Measurements from ENCODE around the gene TRIM42.

Gene TRIM42

DNA sequence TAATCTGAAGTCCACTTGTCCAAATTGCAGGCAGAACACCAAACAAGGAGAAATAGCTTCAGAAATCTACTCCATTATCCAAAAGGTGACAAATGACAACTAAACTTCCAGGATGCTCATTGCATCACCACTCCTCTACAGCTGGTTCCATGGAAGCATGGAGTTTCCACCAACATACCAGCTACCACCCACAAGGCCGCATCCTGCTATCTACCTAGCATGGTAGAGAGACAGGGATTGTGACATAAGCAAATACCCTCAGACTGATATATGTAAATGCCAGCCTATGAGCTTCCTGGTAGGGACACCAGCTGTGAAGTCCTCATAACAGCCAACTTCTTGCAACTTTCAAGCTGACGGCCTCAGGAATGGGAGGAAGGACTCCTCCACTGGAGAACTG lies at the start of gene TRIM42:
TRIM42 (plus strand) TSS at position 301 of the 400 bp plus-strand sequence. CDS start 166 bp downstream, outside the sequence.
- no peak for DNase-seq

- DNase-seq: no peak
These were observed 49.3 kb upstream of the TRIM42 start for GRCh38 chr3:140628606-140629005.

DNA sequence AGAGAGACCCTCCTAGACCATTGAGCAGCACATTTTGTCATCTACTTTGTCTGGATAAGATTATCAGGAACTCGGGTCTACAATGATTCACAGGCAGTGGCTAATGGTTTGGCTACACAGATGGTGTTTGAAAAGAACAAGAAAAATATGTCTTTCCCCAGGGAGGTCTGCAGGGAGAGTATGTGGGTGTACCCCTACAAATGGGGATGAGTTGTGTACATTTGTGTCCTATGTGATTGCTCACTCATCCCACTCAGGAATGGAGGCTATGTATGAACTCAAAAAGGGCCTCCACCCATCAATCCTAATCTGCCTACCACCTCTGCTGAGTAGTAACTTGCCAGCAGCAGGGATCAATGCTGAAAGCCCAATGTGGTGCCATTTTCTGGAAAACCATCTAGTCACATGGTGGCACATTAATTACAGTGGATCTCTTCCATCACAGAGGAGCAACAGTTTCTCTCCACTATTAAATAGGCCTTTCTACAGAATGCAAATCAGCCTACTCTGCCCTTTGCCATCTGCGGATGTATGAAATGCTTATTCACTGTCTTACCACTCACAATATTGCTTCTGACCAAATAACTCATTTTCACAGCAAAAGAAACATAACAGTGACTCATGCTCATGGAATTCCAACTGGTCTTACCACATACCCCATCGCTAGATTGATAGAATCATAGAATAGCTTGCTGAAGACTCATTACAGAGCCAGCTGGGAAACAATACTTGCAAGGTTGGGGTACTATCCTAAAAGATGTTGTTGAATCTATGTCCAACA lies 48.3 kb upstream of the TRIM42 start:
- DNase-seq: no peak

DNA sequence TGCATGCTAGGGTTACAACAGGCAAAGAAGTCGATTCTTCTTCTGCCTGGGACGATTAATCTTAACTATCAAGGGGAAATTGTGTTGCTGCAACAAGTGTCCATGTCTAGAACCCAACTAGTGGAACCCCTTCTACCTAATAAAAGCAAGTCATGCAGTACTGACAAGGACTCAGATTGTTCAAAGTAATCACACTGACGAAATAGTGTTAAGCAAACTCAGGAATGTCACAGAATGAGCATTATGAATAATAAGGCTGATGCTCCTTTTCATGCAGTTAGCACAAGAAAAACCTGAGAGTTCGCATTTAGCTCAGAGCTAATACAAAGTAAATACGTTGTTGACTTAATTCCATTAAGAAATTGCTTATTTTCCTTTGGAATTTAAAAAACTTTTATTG lies 47.5 kb upstream of the TRIM42 start:
- no peak for DNase-seq

GRCh38 chr3:140630866-140631265 lies 47.0 kb upstream of the TRIM42 start:
- DNase-seq: no peak

GRCh38 chr3:140635276-140635675 lies 42.6 kb upstream of the TRIM42 start:
- no peak for DNase-seq

DNA sequence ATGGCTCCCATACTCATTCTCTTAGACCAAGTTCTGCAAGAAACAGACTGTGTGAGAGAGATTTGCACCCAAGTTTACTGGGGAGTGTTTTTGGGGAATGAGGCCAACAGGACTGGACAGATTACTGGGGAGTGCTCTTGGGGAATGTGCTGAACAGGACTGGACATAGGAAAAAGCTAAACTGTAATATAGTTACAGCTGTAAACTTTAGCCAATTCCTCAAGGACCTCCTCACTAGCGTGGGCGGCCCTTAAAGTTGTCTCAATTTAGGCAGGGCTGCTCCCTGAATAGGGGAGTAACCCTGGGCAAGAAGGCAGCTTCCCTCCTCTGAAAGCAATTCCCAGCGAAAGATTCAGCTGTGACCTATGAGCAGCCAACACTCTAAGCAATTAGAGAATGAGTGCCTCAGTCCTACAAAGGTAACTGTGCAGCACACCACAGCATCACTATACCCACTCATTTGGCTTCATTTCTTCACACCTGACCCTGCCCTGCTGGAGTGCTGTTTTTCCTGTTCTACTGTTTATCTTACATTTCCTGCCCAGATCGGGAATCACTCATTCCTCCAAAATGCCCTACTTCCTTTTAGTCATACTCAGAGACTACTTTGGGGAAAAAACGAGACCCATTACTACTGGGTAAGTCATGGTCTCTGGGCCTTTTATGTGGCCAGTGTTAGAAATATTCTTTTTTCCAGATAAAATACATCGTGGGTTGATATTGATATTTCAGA lies 41.3 kb upstream of the TRIM42 start:
- no peak for DNase-seq

DNA sequence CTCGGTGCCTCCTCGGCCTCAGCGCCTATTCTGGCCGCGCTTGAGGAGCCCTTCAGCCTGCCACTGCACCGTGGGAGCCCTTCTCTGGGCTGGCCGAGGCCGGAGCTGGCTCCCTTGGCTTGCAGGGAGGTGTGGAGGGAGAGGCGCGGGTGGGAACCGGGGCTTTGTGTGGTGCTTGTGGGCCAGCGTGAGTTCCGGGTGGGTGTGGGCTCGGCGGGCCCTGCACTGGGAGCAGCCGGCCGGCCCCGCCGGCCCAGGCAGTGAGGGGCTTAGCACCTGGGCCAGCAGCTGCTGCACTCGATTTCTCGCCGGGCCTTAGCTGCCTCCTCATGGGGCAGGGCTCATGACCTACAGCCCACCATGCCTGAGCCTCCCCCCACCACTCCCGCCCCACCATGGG lies 26.6 kb upstream of the TRIM42 start:
- no peak for DNase-seq

GRCh38 chr3:140655678-140656077 lies 22.2 kb upstream of the TRIM42 start:
- DNase-seq: no peak

DNA sequence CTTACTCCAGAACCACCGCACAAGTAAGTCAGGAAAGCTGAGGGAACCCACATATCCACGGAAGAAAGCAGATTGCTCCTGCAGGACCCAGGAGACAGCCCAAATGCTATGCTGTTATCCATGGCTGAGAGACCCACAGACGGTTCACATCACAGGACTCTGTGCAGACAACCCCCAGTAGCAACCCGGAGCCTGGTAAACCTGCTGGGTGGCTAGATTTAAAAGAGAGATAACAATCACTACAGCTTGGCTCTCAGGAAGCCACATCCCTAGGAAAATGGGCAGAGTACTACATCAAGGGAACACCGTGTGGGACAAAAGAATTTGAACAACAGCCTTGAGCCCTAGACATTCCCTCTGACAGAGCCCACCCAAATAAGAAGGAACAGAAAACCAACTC lies 13.8 kb upstream of the TRIM42 start:
- no peak for DNase-seq

GRCh38 chr3:140682586-140682985 lies 4.7 kb downstream of the TRIM42 start:
- DNase-seq: no peak

DNA sequence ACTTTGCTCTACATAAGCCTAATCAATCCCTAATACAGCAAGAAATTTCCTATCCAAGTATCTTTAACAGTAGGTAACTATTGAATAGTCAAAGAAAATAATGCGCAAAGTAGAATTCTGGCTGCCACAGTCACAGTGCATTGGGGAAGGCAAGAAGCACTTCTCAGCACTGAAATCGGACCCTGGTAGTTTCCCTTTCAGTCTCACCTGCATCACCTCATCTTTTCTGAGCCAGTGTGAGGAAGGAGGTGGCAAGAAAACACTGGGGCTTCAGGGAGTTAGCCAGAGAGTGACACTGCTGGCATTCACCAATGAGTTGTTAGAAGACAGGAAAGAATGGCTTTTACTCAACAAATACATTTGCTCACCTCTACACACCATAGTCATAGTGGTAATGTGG lies 8.3 kb downstream of the TRIM42 start:
- DNase-seq: no peak

GRCh38 chr3:140686948-140687347 lies 9.1 kb downstream of the TRIM42 start:
- DNase-seq: no peak

DNA sequence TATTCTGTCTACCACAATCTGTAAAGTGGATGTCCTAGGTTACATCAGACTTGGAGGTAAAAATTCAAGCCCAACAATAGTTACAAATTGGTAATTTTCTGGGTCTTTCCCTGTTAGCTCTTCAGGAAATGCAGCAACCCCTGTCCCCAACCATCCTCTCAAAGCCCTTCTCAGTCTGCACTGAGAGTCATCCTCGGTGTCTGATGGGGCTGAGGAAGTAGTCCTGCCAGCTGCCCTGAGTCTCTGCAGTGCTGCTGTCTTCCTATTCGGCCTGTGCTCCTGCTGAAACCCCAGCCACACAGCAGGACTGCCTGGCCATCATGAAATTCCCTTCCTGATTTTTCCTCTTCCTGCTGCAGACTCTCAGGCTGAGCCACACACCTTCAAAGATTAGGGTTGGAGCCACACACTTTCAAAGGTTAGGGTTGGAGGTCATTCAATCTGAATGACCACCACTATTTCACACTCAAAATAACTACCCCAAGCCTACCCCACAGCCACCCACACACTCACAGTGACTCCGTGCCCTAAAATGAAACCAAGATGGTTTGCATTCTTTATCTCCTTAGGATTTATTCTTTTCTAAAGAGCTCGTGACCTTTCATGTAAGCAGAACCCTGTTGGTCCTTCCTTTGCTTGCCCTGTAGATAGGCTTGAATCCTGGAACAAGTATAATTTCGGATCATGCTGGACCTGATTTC lies 17.6 kb downstream of the TRIM42 start:
- DNase-seq: no peak

GRCh38 chr3:140699516-140700231 lies 21.8 kb downstream of the TRIM42 start:
- no peak for DNase-seq

- DNase-seq: no peak
These were observed 24.4 kb downstream of the TRIM42 start for GRCh38 chr3:140702281-140702680.

DNA sequence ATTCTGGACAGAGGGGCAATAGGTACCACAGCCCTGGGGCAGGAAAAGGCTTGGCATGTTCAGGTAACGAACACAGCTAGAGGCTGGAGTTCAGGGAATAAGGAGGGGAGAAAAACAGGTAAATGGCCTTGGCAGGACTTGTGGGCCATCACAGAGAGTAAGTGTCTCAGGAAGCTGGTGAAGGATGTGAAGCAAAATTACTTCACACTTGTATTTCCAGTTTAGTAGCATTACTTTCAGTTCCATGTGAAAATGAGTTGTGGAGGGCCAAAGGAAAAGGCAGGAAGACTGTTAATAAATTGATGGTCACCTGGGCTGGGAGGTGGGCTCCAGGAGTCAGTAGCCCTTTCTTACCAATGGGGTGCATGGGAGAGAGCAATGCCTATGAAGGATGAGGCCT lies 25.6 kb downstream of the TRIM42 start:
- DNase-seq: no peak

GRCh38 chr3:140704733-140705132 lies 26.9 kb downstream of the TRIM42 start:
- no peak for DNase-seq

GRCh38 chr3:140705954-140706353 lies 28.1 kb downstream of the TRIM42 start:
- DNase-seq: no peak

GRCh38 chr3:140706360-140706759 lies 28.5 kb downstream of the TRIM42 start:
- DNase-seq: no peak

DNA sequence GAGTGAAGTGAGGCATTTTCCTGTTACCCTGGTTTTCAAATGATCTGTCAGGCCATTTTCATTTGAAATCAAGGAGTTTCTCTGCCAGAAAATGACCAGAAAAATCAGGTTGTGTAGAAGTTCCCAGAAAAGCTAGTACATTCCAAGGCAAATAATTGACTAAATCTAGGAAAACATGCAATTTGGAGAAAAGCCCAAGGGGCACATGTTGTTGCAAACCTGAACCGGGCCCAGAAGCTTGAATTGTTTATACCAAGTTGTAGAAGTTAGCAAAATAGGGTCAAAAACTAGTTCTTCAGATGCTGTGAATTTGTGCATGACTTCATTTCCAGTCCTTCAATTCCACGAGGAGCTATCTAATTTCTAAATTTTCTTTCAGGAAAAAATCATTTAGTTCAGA lies 31.0 kb downstream of the TRIM42 start:
- no peak for DNase-seq

- DNase-seq: no peak
These were observed 31.9 kb downstream of the TRIM42 start for GRCh38 chr3:140709751-140710150.

DNA sequence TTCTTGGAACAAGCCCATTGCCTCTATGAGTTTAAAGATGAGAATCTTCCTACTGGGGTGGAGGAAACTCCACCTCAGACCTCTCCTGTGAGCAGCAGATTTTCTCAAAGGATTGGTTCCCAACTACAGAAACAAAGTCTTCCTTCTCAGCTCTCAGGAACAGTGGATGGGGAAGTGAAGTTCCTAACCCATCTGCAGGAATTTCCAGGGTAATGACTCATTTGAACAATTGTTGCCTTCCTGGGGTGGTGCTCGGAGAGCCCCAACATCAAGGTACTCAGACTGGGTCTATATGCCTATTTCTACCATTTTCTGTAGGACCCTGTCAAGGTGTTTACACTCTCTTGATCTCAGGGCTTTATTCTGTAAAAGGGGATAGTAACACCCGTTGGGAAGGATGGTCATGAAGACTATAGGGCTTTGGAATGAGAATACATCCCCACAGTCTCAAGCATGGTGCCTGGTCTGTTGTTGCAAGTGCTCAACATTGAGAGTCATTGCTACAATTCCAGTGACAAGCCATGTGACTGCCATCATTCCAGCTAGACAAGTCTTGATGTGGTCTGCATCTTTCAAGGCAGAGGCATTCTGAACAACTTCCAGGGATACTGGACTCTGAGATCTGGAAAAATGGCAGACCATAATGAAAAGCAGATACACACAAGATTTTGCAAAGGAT lies 33.0 kb downstream of the TRIM42 start:
- no peak for DNase-seq
